ENCODE measurements around the gene CRACDL.

CRACDL gene

DNA sequence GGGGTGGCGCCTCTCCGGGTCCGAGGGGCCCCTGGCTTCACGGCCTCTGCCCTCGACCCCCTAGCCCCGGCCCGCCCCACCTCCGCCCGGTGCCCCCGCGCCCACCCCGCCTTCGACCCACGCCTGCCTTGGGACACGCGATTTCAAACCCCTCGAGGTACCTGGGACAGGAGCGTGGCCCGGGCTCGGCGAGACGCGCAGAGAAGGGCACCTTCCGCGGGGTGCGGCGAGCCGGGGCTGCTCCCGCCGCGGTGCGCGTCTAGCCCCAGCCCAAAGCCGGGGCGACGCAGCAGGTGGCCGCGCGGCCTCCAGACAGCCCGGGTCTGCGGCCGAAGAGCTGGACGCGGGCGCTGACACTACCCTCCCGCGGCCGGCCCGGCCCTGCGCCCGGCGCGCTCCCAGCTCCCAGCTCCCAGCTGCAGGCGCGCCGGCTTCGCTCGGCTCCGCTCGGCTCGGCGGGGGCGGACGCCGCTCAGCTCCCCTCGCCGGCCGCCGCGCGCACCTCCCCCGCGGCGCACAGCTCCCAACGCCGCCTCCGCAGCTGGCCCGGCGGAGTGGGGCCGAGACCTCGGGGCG lies at the start of gene CRACDL:
Gene CRACDL (minus strand): TSS at position 449 of the 576 bp plus-strand sequence. CDS start 89,425 bp downstream, outside the sequence.
- CTCF ChIA-PET, result interaction anchor here (0.8 to 0.9 kb wide), 2 partner anchors 11 to 286 kb away, joined by 3 to 6 read pairs; no protein-coding TSS in a partner anchor
- POLR2A ChIA-PET, result interaction anchor here (1.2 to 1.9 kb wide), 2 partner anchors 11 to 205 kb away, joined by 6 read pairs; partner anchors contain the start of gene C2orf15
- DNase-seq (ENCODE audit: extremely low spot score), result peak; percentile 64
- TF ChIP-seq SUZ12 (IDR thresholded peaks at IDR 0.05), result no peak
- TF ChIP-seq FOXA1 (IDR thresholded peaks at IDR 0.05), result no peak
- TF ChIP-seq BHLHE40 (IDR thresholded peaks at IDR 0.05; ENCODE audit: borderline replicate concordance), result no peak
- no peak for TF ChIP-seq SP1 (IDR thresholded peaks at IDR 0.05)
- no peak for TF ChIP-seq LEF1 (IDR thresholded peaks at IDR 0.05; ENCODE audit: borderline replicate concordance)
- TF ChIP-seq TARDBP (IDR thresholded peaks at IDR 0.05), result no peak
- no peak for TF ChIP-seq NFRKB (IDR thresholded peaks at IDR 0.05)
- TF ChIP-seq, protein P1, sequence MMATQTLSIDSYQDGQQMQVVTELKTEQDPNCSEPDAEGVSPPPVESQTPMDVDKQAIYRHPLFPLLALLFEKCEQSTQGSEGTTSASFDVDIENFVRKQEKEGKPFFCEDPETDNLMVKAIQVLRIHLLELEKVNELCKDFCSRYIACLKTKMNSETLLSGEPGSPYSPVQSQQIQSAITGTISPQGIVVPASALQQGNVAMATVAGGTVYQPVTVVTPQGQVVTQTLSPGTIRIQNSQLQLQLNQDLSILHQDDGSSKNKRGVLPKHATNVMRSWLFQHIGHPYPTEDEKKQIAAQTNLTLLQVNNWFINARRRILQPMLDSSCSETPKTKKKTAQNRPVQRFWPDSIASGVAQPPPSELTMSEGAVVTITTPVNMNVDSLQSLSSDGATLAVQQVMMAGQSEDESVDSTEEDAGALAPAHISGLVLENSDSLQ (IDR thresholded peaks at IDR 0.05), result no peak
- no peak for TF ChIP-seq L3MBTL2 (conservative IDR thresholded peaks at IDR 0.05)
- TF ChIP-seq ZNF384 (IDR thresholded peaks at IDR 0.05), result no peak
- no peak for TF ChIP-seq FOXM1 (IDR thresholded peaks at IDR 0.05; ENCODE audit: borderline replicate concordance)
- no peak for TF ChIP-seq ARNT (IDR thresholded peaks at IDR 0.05)
- TF ChIP-seq HDGF (IDR thresholded peaks at IDR 0.05; ENCODE audit: borderline replicate concordance), result no peak
- TF ChIP-seq FOXK2 (IDR thresholded peaks at IDR 0.05), result no peak
- TF ChIP-seq CTBP1 (IDR thresholded peaks at IDR 0.05; ENCODE audit: borderline replicate concordance), result no peak

DNA sequence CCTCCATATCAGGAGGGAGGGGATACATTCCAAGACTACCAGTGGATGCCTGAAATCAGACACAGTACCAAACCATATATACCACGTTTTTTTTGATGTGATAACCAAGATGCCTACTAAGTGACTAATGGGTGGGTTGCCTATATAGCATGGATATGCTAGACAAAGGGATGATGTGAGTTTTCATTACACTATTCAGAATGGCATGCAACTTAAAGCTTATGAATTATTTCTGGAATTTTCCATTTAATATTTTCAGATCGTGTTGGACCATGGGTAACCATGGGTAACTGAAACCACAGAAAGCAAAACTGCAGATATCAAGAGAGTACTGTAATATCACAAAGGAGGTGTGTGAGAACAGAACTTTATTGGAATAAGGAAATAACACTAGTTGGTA lies 39.6 kb upstream of the CRACDL start:
- DNase-seq (ENCODE audit: extremely low spot score), result no peak
- ChIA-PET POLR2A (no interaction called here), CTCF (no interaction called here)
- no peak for TF ChIP-seq SP1 (IDR thresholded peaks at IDR 0.05)
- TF ChIP-seq HDGF (IDR thresholded peaks at IDR 0.05; ENCODE audit: borderline replicate concordance), result no peak
- TF ChIP-seq, protein P1 (IDR thresholded peaks at IDR 0.05), result no peak
- no peak for TF ChIP-seq FOXM1 (IDR thresholded peaks at IDR 0.05; ENCODE audit: borderline replicate concordance)
- TF ChIP-seq LEF1 (IDR thresholded peaks at IDR 0.05; ENCODE audit: borderline replicate concordance), result no peak
- TF ChIP-seq TARDBP (IDR thresholded peaks at IDR 0.05), result no peak
- TF ChIP-seq L3MBTL2 (conservative IDR thresholded peaks at IDR 0.05), result no peak
- TF ChIP-seq ZNF384 (IDR thresholded peaks at IDR 0.05), result no peak
- no peak for TF ChIP-seq NFRKB (IDR thresholded peaks at IDR 0.05)
- TF ChIP-seq CTBP1 (IDR thresholded peaks at IDR 0.05; ENCODE audit: borderline replicate concordance), result no peak
- TF ChIP-seq ELF4 (IDR thresholded peaks at IDR 0.05), result no peak
- TF ChIP-seq ARNT (IDR thresholded peaks at IDR 0.05), result no peak
- TF ChIP-seq SUZ12 (IDR thresholded peaks at IDR 0.05), result no peak
- TF ChIP-seq FOXK2 (IDR thresholded peaks at IDR 0.05), result no peak

- no peak for DNase-seq (ENCODE audit: extremely low spot score)
- CTCF ChIA-PET, result no interaction called here
- POLR2A ChIA-PET, result no interaction called here
- TF ChIP-seq ARNT (IDR thresholded peaks at IDR 0.05) (no peak), ZNF384 (IDR thresholded peaks at IDR 0.05) (no peak), SP1 (IDR thresholded peaks at IDR 0.05) (no peak)
- TF ChIP-seq, protein P1 (IDR thresholded peaks at IDR 0.05), result no peak
Observed at GRCh38 chr2:98972582-98973167, 36.6 kb upstream of the CRACDL start.

DNA sequence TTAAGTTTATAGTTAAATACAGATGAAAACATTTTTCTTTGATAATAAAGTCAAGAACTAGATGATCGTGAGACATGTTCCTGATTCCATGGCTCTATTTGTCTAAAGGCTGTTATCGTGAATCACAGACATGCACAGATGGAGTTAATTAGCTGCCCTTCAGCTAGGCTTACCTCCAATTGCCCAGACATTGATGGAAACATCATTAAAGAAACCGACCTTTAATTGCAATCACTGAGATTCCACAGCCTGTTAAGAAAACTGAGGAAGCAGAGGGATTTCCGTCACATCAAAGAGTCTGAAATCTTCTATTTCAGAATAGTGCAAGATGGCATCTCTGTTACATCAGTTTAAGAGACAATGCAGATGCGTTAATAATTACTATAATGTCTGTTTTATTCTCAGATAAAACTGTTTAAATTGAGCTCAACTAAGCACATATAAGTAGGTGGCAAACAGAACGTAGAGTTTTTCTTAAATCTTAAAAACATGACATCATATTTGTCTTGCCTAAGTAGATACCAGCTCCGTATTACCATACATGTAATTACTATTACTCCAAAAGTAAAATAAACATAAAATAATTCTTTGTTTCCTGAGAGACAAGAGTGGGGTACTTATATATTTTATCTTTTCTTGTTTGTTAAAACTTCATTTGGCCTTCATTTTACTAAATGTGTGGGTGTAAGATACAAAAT lies 23.9 kb upstream of the CRACDL start:
- no peak for DNase-seq (ENCODE audit: extremely low spot score)
- ChIA-PET CTCF (interaction anchor here (0.5 kb wide), 1 partner anchor 11 kb away, joined by 3 read pairs; no protein-coding TSS in a partner anchor), POLR2A (no interaction called here)
- no peak for TF ChIP-seq HDGF (IDR thresholded peaks at IDR 0.05; ENCODE audit: borderline replicate concordance)
- TF ChIP-seq FOXM1 (IDR thresholded peaks at IDR 0.05; ENCODE audit: borderline replicate concordance), result no peak
- no peak for TF ChIP-seq NFRKB (IDR thresholded peaks at IDR 0.05)
- TF ChIP-seq ARNT (IDR thresholded peaks at IDR 0.05), result no peak
- TF ChIP-seq FOXA1 (IDR thresholded peaks at IDR 0.05), result no peak
- TF ChIP-seq SUZ12 (IDR thresholded peaks at IDR 0.05), result no peak
- no peak for TF ChIP-seq BHLHE40 (IDR thresholded peaks at IDR 0.05; ENCODE audit: borderline replicate concordance)
- no peak for TF ChIP-seq LEF1 (IDR thresholded peaks at IDR 0.05; ENCODE audit: borderline replicate concordance)
- TF ChIP-seq CTBP1 (IDR thresholded peaks at IDR 0.05; ENCODE audit: borderline replicate concordance), result no peak
- TF ChIP-seq TARDBP (IDR thresholded peaks at IDR 0.05), result no peak
- TF ChIP-seq ZNF384 (IDR thresholded peaks at IDR 0.05), result no peak
- TF ChIP-seq ELF4 (IDR thresholded peaks at IDR 0.05), result no peak
- no peak for TF ChIP-seq SP1 (IDR thresholded peaks at IDR 0.05)
- TF ChIP-seq L3MBTL2 (conservative IDR thresholded peaks at IDR 0.05), result no peak
- TF ChIP-seq, protein P1 (IDR thresholded peaks at IDR 0.05), result no peak
- TF ChIP-seq FOXK2 (IDR thresholded peaks at IDR 0.05), result no peak

DNA sequence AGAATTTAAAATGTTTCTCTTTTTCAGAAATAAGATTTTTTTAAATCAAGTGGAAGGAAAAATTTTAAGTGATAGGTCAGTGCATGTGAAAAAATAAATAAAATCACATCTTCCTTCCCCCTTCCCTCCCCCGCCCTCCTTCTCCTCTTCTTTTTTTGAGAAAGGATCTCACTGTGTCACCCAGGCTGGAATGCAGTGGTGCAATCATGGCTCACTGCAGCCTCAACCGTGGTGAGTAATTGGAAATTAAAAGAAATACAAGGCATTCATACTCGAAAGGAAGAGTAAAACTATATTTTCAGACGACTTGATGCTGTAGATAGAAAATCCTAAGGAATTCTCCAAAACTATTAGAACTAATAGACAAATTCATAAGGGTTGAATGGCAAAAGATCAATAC lies 16.9 kb upstream of the CRACDL start:
- no peak for DNase-seq (ENCODE audit: extremely low spot score)
- TF ChIP-seq FOXA1 (IDR thresholded peaks at IDR 0.05), result no peak
- TF ChIP-seq ZNF384 (IDR thresholded peaks at IDR 0.05), result no peak
- TF ChIP-seq SP1 (IDR thresholded peaks at IDR 0.05), result no peak
- no peak for TF ChIP-seq ARNT (IDR thresholded peaks at IDR 0.05)
- TF ChIP-seq CTBP1 (IDR thresholded peaks at IDR 0.05; ENCODE audit: borderline replicate concordance), result no peak
- TF ChIP-seq SUZ12 (IDR thresholded peaks at IDR 0.05), result no peak
- no peak for TF ChIP-seq ELF4 (IDR thresholded peaks at IDR 0.05)
- no peak for TF ChIP-seq BHLHE40 (IDR thresholded peaks at IDR 0.05; ENCODE audit: borderline replicate concordance)
- no peak for TF ChIP-seq NFRKB (IDR thresholded peaks at IDR 0.05)
- TF ChIP-seq, protein P1 (IDR thresholded peaks at IDR 0.05), result no peak
- no peak for TF ChIP-seq L3MBTL2 (conservative IDR thresholded peaks at IDR 0.05)
- no peak for TF ChIP-seq LEF1 (IDR thresholded peaks at IDR 0.05; ENCODE audit: borderline replicate concordance)
- TF ChIP-seq HDGF (IDR thresholded peaks at IDR 0.05; ENCODE audit: borderline replicate concordance), result no peak
- no peak for TF ChIP-seq FOXK2 (IDR thresholded peaks at IDR 0.05)
- no peak for TF ChIP-seq TARDBP (IDR thresholded peaks at IDR 0.05)
- no peak for TF ChIP-seq FOXM1 (IDR thresholded peaks at IDR 0.05; ENCODE audit: borderline replicate concordance)
- ChIA-PET POLR2A (no interaction called here), CTCF (no interaction called here)

All from HEK293T (cell line).